ENCODE results near the gene CLIC1. TPM values are rescaled to one million over a fixed set of nuclear protein-coding genes. Genes with fewer than 3 reads are reported as not detected.
A peak's percentile ranks its signal among the peaks of the same experiment; 100 is the strongest.

Gene CLIC1
- total RNA-seq, 1 donor from 2014 or later = 131 TPM

DNA sequence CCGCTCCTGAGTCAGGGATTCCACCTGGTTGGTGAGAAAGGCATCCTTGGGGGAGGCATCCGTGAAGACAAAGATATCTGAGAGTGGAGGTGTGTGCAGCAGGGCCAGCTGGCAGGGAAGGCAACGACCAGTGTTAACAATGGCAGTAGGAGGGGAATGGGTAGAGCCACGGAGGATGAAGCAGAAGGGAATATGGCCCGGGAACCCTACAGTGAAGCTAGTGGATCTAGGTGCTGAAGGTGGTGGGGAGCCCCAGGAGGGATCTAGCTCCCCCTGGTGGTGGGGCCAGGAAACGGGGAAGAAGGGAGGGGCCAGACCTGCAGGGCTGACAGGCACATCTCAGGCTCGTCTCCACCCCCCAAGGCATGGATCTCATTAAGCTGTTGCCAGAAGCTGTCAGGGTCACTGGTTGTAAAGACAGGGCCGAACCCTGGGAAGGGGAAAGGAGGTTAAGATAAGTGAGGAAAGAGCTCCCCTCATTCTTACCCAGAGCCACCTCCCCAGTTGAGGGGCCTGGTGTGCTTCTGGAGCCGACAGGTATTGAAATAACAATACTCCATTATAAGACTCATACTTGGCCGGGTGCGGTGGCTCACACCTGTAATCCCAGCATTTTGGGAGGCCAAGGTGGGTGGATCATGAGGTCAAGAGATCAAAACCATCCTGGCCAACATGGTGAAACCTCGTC is 33.5 kb upstream of the CLIC1 start:
- intact Hi-C loops (cut with DNase I) = no loop called here
- peak; percentile 94 for DNase-seq (ENCODE audit: low spot score)

DNA sequence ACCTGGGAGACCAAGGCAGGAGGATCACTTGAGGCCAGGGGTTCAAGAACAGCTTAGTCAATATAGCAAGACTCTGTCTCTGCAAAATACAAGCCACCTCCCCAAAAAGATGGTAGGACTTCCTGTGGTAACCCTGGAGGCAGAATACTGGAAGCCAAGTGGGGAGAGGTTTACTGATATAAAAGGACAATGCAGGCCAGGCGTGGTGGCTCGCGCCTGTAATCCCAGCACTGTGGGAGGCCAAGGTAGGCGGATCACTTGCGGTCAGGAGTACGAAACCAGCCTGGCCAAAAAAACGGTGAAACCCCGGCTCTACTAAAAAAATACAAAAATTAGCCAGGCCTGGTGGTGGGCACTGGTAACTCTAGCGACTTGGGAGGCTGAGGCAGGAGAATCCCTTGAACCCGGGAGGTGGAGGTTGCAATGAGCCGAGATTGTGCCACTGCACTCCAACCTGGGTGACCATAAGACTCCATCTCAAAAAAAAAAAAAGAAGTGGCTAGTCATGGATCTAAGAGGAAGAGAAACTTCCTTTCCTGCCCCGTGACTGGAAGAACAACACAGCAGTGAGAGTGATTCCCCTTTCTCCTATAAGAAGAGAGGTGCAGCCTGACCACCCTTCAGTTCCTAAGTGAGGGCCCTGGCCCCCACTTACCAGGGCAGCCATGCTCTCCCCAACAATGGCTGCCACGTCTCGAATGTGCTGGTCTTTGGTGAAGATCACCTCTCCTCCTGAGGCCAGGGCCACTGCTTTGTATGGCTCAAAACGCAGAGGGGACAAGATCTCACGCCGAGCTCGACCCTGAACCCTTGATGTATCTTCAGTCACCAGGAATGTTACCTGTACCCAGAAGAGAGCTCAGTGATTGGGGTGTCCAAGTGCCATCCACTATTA is 32.3 kb upstream of the CLIC1 start:
- intact Hi-C loops (cut with DNase I) = no loop called here
- no peak for DNase-seq (ENCODE audit: low spot score)

DNA sequence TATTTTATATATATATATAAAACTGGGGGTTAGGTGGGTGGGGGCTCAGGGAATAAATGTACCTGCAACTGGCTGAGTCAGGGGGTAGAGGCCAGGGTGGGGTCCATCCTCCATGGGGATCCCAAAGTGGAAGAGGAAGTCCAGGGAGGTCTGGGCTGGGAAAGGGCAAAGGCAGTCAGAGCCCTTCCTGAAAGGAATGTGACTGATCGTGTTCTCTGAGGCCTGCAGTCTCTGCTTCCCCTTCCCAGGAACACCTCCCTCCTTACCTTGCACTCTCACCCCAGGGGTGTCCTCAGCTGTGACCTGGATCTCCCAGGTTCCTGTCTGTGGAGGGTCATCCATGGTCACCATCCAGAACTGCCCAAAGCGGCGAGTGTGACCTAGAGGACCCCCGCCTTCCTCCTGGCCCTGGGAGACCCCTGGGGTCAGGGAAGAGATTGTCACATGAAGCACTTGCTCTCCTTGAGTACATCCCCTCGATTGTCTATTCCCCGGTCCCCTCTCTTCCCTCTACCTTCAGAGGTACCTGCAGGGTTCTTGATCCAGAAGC is 30.8 kb upstream of the CLIC1 start:
- intact Hi-C loops (cut with DNase I) = loop anchor here (2.0 kb wide), 1 partner anchor 86 kb away; the partner anchor contains the start of gene LY6G5C
- DNase-seq (ENCODE audit: low spot score) = no peak

DNA sequence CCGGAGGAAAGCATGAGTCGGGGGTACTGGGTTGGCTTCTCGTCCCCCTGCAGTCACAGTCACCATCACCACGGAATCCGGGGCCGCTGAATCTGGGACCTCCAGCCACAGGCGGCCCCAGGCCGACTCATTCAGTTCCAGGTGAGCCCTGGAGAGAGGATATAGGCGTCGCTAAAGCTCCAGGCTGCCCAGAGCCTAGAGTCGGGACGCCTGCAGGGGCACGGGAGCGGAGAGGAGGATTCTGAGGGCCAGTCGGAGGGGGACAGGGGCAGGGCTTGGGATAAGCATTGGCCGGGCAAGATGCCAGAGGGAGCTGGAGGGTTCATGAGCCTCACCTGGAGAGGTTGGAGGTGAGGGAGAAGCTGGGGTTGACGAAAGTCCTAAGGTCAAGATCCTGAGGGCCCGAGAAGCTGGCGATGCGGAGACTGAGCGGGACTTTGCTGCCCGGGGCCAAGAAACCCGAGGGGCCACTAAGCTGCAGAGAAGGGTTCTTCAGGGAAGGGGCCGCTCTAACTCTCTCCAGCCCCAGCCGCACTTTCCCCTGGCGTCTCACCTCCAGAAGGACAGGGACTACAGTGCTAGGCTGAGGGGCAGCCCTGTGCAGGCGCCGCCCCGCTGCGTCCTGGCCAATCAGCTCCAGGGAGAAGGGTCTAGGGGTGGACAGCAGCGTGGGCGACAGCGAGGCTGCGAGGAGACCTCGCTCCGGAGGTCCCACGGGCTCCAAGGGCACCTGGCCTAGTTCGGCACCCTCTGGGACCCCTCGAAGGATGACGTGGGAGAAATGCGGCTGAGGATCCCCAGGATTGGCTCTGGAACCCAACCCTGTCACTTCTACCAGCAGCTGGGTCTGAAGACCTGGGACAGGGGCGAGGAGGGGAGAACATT is 29.8 kb upstream of the CLIC1 start:
- no peak for DNase-seq (ENCODE audit: low spot score)

DNA sequence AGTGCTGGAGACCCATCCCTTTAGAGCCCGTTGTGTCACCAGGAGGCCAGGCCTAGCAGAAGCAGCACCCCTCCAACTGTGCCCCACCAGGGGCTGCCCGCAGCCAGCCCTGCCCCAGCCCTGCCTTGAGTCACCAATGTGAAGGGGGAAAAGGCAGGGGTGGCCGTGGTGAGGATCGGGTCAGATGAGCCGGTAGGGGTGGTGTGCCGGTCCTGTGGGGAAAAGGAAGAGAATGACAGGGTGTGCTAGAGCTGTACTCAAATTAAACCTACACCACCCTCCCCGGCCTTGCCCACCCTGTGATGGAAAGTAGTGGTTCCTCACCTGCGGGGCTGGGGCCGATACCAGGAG is 29.2 kb upstream of the CLIC1 start:
- intact Hi-C loops (cut with DNase I) = no loop called here
- DNase-seq (ENCODE audit: low spot score) = no peak

More for the DNA sequence above, 29.8 kb upstream of the CLIC1 start:
- intact Hi-C loops (cut with DNase I) = loop anchor here (2.0 kb wide), 1 partner anchor 85 kb away; the partner anchor contains the start of gene LY6G5C

DNA sequence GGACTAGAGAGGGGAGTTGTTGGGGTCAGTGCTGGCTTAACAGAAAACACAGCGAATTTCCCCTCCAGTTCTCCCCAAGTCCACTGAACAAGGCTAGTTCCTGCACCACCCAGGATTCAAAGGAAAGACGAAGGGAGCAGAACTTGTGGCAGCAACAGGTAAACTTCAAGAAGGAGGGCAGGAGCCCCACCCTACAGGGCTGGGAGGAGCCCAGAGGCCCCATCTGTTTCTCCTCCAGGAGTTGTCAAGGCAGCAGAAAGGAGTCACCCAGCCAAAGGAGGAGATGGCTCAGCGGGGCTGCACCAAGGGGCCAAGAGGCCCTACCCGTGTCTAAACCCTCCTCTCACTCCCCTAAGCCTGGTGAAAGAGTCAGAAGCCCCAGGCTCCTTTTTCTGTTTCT is 27.9 kb upstream of the CLIC1 start:
- no peak for DNase-seq (ENCODE audit: low spot score)
- intact Hi-C loops (cut with DNase I) = loop anchor here (5.0 kb wide), 1 partner anchor 37 kb away; the partner anchor contains the start of gene DDAH2

DNA sequence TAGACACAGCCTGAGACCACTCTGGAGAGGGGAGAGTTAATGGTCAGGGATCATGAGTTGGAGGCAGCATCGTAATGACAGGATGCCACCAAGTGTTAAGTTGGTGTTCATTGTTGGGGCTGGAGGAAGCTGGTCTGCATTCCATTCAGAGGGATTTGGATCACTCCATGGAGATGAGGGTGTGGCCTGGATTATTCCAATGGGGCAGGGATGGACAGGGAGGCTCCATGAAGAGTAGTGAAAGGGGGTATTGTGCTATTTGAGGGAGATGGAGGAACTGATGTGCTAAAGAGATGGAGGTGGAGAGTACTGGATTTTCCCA is 27.2 kb upstream of the CLIC1 start:
- no peak for DNase-seq (ENCODE audit: low spot score)
- intact Hi-C loops (cut with DNase I) = loop anchor here (5.0 kb wide), 1 partner anchor 36 kb away; the partner anchor contains the start of gene DDAH2

DNA sequence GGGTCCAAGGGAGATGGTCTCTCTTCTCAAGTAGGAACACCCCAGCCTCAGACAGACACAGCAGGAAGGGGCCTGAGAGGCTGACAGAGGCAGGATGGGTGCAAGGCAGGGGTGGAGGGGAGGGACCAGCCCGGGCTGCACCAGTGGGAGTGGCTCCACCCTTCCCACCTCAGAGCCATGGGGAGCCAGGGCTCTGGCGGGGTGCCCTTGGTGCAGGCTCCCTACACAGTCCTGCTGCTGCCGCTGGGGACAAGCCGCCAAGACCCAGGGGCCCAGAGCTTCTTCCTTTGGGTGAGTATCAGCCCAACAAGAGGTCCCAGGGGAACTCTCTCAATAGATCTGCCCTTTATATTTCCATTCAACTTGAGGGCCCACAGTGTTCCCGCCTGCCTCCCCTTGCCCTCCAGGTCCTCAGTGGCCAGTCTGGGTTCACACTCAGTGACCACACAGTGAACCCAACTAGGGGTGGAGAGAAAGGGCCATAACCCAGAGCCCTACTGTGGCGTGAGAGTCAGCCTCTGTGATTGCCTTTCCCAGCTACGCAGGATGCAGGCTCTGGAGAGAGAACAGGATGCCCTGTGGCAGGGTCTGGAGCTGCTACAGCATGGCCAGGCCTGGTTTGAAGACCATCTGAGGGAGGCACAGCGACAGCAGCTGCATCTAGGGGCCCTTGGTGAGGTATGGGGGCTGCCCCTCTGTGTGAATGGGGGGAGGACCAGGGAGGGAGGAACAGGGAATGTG is 26.7 kb upstream of the CLIC1 start:
- DNase-seq (ENCODE audit: low spot score) = no peak
- intact Hi-C loops (cut with DNase I) = loop anchor here (5.0 kb wide), 1 partner anchor 36 kb away; the partner anchor contains the start of gene DDAH2

DNA sequence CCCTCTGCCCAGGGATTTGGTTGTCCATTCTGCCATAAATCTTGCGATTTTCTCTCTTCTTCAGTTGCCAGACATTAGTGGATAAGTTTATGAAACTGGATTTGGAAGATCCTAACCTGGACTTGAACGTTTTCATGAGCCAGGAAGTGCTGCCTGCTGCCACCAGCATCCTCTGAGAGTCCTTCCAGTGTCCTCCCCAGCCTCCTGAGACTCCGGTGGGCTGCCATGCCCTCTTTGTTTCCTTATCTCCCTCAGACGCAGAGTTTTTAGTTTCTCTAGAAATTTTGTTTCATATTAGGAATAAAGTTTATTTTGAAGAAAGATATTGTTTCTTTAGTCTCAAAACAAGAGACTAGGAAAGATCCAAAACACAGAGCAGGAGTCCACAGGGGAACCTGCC is 26.0 kb upstream of the CLIC1 start, which contains the start of gene SAPCD1:
Gene SAPCD1 (plus strand): TSS at position 301 of the 400 bp plus-strand sequence. CDS start 399 bp downstream, outside the sequence.
- intact Hi-C loops (cut with DNase I) = loop anchor here (5.0 kb wide), 1 partner anchor 35 kb away; the partner anchor contains the start of gene DDAH2
- no peak for DNase-seq (ENCODE audit: low spot score)

DNA sequence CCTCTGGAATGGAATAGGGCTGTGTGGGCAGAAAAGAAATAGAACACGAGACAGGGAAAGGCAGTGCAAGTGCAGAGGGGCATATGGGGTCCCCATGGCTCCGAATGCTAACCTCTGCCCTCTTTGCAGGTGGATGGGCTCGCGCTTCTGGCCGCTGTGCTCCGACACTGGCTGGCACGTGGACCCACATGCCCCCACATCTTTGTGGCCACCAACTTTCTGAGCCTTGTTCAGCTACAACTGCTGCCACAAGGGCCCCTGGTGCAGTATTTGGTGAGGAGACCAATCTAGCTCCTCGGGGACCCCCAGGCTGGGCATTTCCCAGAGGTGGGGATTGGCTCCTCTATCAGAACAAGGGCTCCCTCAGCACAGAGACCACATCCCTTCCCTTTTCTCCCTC is 25.0 kb upstream of the CLIC1 start:
- intact Hi-C loops (cut with DNase I) = loop anchor here (5.0 kb wide), 1 partner anchor 34 kb away; the partner anchor contains the start of gene DDAH2

DNA sequence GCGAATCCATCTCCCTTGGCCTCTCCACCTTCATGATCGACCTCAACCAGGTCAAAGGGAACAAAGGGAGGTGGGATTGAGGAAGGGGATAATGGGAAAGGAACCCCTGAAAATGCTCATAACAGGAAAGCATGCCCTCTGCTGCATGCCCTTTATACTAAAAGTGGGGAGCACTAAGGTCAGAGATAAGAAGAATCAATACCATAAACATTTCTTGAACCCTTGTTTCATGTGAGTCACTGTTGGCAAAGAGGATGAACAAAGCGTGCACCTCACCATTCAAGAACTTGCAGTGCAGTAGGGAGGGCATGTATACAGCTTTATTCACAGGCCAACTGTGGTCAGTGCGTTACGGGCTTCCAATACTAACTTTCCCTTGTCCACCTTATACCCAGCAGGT is 24.5 kb upstream of the CLIC1 start:
- no peak for DNase-seq (ENCODE audit: low spot score)
- intact Hi-C loops (cut with DNase I) = loop anchor here (5.0 kb wide), 1 partner anchor 33 kb away; the partner anchor contains the start of gene DDAH2

More for the DNA sequence above, 25.0 kb upstream of the CLIC1 start:
- no peak for DNase-seq (ENCODE audit: low spot score)

DNA sequence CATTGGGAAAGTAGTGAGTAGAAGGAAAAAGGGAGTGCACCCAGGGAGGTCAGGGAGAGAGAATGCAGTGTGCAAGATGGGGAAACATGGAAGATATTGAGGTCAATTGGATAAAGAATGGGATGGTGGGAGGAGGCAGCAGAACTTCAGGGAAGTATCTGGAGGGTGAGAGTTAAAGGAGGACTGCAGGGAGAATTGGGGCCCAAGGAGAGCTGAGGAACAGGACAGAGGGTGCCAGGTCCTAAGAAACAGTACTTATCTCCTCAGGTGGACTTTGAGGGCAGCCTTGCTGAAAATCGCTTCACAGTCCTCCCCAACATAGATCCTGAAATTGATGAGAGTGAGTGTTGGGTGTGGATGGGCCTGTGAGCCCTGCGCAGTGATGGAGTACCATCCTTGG is 22.0 kb upstream of the CLIC1 start:
- intact Hi-C loops (cut with DNase I) = no loop called here
- DNase-seq (ENCODE audit: low spot score) = no peak

DNA sequence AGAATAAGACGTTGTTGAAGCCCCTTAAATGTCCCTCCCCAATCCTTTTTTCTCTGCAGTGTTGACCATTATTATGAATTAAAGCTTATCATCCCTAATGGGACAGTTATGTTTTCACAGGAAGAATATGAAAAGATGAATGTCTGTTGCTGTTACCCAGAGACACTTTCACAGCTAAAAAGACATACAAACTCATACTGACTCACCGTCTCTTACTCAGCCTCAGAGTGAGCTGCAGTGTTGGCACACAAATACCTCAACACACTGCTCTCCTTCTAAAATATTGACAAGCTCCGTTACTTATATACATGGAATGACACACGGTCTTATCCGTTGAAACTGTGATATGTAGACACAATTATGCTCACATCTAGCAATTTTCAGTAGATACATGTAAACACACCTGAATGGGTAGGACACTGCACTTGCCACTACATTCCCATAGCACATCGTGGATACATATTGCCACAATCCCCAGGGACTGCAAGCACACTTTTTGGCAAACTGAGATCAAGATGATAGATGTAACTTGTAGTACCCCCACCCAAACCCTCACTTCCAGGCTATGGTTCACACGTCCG is 16.5 kb upstream of the CLIC1 start:
- DNase-seq (ENCODE audit: low spot score) = no peak
- intact Hi-C loops (cut with DNase I) = no loop called here

DNA sequence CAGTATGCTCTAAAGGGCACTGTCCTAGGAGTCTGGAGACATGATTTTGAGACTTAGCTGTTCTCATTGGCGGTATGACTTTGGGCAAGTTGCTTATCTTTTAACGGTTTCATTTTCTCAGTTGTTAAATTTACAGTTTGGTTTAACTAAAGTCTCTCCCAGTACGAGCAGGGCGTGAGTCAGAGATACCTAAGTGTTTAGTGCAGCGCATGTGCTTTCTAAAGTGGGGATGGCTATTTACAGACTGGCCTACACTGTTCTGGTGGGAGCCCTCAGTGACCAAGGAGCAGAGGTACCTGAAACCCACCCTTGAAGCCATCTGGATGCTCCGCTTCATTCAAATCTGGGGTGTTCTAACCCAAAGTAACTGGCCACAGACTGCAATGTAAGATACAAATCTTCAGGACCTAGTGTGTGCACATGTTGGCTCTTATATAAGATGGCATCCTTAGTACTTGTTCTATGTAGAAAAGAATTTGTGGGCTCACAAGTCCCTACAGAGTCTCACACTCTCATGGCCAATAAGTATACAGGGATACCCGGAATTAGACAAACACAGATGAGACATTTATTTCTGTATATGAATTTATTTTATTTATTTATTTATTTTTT is 14.2 kb upstream of the CLIC1 start:
- no peak for DNase-seq (ENCODE audit: low spot score)
- intact Hi-C loops (cut with DNase I) = no loop called here

DNA sequence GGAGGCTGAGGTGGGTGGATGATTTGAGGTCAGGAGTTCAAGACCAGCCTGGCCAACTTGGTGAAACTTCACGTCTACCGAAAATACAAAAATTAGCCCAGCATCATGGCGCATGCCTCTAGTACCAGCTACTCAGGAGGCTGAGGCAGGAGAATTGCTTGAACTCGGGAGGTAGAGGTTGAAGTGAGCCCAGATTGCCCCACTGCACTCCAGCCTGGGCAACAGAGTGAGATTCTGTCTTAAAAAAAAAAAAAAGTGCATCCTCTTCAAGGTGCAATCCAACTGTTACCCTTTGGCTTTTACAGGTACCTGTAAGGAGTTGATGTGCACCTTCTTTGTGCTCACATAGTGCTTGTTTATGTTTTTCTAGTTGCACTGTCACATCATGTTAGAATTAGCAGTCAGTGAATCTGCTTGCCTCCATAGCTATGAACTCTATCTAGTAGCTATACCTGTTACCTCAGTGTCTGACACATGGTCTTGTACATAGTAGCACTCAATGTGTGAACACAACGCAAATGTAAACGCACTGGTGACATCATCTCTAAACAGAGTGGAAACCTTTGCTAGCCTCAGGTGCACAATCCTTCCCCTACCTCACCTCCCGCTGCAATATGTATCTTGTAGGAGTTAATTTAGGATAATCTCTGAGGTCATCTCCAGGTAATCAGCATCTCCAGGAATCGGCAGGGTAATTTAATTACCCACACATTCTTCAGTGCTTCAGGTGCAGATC is 13.1 kb upstream of the CLIC1 start:
- intact Hi-C loops (cut with DNase I) = no loop called here
- no peak for DNase-seq (ENCODE audit: low spot score)

DNA sequence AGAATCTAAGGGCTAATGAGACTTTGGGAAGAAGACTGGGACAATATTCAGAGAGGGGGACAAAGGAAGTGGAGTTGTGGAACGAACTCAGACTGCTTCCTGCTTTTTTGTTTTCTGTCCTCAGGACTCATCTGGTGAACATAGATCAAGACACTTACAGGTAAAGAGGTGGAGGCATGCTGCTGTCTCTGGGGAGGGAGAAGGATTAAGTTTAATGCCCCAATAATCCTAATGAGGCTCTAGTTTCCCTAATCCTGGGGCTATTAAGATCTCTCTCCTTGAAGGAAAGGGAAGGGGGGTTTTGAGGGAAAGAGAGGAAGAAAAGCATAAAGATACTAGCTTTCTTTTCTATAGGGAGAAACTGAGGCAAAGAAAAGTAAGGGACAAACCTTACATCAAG is 8.1 kb upstream of the CLIC1 start:
- DNase-seq (ENCODE audit: low spot score) = no peak
- intact Hi-C loops (cut with DNase I) = no loop called here

DNA sequence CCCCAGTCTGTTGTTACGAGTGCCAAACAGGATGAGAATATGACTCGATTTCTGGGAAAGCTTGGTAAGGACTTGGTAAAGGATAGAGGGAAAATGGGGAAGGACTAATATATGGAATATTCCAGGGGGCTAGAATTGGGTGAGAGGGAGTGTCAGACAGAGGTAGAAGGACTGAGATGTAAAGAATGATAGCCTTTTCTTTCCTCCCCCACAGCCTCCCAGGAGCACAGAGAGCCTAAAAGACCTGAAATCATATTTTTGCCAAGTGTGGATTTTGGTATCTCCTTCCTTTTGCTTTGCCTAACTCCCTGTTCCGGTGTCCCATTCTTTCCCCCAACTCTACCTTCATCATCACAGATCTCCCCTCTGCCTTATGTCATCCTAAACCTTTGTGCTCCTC is 6.6 kb upstream of the CLIC1 start:
- intact Hi-C loops (cut with DNase I) = no loop called here
- DNase-seq (ENCODE audit: low spot score) = no peak
